ENCODE data around the gene SHROOM4.

SHROOM4 gene

GRCh38 chrX:50615570-50616158, 198.3 kb downstream of the SHROOM4 start:
- ChIA-PET CTCF (no interaction called here), POLR2A (no interaction called here)
- TF ChIP-seq CTCF (IDR thresholded peaks at IDR 0.05; ENCODE audit: control extremely low read depth, extremely low read depth, low read depth, missing control alignments), result no peak
- no peak for DNase-seq (ENCODE audit: extremely low spot score)

DNA sequence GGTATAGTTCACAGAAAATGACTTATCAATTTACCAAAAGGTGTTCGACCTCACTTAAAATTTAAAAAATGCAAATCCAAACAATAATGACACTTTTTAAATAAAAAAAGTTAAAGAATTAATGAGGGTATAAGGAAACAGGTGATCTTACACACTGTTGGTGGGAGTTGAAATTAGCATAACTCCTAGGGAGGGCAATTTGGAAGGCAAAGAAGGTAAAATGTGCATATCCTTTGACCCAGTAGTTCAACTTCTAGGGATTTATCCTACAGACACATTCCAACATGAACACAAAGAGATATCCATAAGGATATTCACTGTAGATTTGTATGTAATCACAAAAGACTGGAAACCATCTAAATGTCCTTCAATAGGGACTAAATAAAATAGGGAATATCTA, 199.5 kb downstream of the SHROOM4 start:
- ChIA-PET CTCF (no interaction called here), POLR2A (no interaction called here)
- TF ChIP-seq CTCF (IDR thresholded peaks at IDR 0.05; ENCODE audit: control extremely low read depth, extremely low read depth, low read depth, missing control alignments), result no peak
- no peak for DNase-seq (ENCODE audit: extremely low spot score)

DNA sequence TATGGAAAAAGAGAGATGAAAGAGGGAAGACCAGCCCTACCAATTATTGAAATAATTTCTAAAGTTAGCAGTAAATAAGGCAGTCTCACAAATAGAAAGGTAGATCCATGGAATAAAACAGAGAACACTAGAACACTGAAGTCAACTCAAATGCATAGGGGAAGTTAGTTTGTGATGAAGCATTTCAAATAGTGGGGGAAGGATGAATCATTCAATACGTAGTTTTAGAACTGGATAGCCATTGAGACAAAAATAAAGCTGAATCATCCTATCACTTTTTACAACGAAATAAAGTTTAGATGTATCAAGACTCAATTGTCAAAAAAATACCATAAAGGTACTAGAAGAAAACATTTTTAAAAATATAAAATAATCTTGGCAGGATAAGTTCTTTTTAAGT, 200.1 kb downstream of the SHROOM4 start:
- DNase-seq (ENCODE audit: extremely low spot score), result no peak
- POLR2A ChIA-PET, result no interaction called here
- TF ChIP-seq CTCF (IDR thresholded peaks at IDR 0.05; ENCODE audit: control extremely low read depth, extremely low read depth, low read depth, missing control alignments), result no peak
- CTCF ChIA-PET, result no interaction called here

- ChIA-PET CTCF (no interaction called here), POLR2A (no interaction called here)
- no peak for TF ChIP-seq CTCF (IDR thresholded peaks at IDR 0.05; ENCODE audit: control extremely low read depth, extremely low read depth, low read depth, missing control alignments)
- no peak for DNase-seq (ENCODE audit: extremely low spot score)
Measured at GRCh38 chrX:50609796-50610195, 204.2 kb downstream of the SHROOM4 start.

DNA sequence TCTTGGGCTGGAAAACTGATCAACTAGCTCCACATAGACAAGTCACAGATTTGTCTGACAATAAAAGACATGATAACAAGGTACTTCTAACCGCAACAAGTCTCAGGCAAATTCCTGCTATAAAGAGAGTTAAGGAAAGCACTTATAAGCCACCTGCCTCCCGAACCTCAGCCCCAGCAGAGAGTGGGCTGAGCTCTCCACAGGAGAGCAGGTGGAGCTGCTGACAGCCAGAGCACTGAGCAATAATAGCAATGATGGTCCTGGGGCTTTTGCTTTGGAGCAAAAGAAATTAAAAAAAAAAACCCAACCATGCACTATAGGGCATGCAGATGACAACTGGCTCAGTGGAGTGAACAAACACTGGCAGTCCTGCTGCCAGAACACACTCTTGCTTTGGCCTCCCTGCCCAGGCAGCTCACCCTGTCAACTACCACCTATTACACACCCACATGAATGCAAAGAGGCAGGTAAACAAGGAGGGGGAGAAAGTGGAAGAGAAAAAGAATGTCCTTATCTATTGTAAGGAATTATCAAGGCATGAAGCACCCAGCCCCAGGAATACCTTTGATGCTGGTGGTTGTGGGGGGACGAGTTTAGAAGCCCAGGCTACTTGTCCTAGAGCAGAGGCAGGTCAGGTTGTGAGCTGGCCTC, 207.6 kb downstream of the SHROOM4 start:
- ChIA-PET POLR2A (no interaction called here), CTCF (no interaction called here)
- DNase-seq (ENCODE audit: extremely low spot score), result no peak
- TF ChIP-seq CTCF (IDR thresholded peaks at IDR 0.05; ENCODE audit: control extremely low read depth, extremely low read depth, low read depth, missing control alignments), result no peak

DNA sequence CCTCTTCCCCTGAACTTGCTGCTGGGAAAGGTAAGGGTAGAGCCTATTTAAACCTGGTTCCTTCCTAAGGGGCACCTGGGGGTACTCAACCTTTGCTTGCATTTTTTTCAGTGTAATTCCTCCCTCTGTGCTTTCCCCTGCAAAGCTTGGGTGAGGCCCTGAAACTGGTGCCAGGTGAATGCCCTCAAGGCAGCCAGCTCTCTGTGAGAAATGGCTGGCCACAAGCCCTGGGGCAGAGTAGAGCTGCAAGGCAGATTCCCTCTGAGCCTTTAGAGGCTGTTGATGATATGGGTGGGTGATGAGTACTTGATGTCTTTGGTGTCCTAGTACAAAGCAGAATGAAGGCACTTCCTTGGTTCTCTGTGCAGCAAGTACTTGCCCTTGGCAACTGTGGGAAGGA, 217.9 kb downstream of the SHROOM4 start:
- POLR2A ChIA-PET, result no interaction called here
- no peak for TF ChIP-seq CTCF (IDR thresholded peaks at IDR 0.05; ENCODE audit: control extremely low read depth, extremely low read depth, low read depth, missing control alignments)
- no peak for DNase-seq (ENCODE audit: extremely low spot score)
- CTCF ChIA-PET, result no interaction called here

All from GM10248 (cell line).